HG02885 (cell line): ENCODE results near the gene EGLN1.
A peak's percentile ranks its signal among the peaks of the same experiment; 100 is the strongest.
"Not testable (repeated sequence)": the region's sequence is repeated elsewhere in the genome, so short reads cannot be mapped to it uniquely, and the experiment has no call there.

Source experiments
- ATAC-seq: cut with Tn5 transposase; IDR thresholded peaks from one replicate; pipeline ENCODE4 v1.9.1; 2021; ENCODE audit warnings: mild to moderate bottlenecking; ENCODE audit not compliant: unreplicated experiment, poor library complexity

EGLN1 gene

DNA sequence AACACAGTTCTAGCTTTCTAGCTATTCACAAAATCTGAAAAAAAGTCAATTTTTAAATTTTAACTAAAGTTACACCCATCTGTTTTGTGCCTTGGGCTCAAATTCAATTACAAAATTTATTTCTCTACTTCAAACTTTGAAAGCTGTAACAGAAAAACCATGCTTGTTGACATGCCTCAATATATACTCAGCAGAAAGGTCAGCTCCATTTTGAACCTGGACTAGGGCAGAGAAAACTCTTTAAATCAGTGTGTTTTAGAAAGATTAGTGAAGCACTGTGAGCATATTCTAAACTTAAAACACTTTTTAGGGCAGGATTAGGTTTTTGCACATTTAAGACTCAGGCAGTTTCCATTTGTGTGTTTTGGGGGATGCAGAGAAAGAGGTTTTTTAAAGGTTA, 49.6 kb downstream of the EGLN1 start:
- ATAC-seq, result no peak

GRCh38 chr1:231369282-231369681, 52.8 kb downstream of the EGLN1 start:
- no peak for ATAC-seq

- ATAC-seq, result no peak
Observed at GRCh38 chr1:231364192-231364591, 57.9 kb downstream of the EGLN1 start.

DNA sequence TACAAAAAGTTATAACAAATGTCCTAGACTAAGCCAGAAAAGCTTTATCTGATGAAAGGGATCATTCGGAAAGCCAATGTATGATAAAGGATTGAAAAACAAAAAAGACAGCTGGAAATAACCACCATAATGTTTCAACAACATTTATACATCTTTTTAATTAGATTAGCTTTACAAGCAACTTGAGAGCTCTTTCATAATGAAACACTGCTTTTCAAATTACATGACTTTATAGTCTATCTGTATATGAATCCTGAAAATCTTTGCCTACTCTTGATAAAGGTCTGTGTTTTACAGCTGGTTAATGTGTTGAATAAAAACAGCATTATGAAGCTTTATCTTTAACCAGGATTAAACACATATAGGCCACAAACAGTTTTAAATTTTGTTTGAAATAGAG, 58.5 kb downstream of the EGLN1 start:
- ATAC-seq, result no peak

GRCh38 chr1:231362325-231362724, 59.8 kb downstream of the EGLN1 start:
- no peak for ATAC-seq

DNA sequence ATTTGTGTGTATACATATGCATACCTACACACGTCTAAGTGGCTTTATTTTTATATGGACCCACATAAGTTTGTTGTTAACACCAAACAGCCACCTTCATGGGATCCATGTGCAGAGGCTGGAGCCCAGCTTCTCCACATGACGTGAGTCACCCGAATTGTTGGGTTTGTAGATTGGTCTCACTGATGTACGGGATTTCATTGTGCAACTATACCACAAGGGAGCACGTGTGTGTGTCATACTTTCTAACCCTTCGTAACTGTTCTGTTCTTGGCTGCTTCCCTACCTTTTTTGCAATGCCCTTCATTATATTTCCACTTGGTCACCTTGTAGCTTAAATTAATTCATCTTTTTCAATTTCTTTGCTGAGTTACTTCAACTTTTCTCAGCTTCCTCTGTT, 63.0 kb downstream of the EGLN1 start:
- ATAC-seq, result no peak

DNA sequence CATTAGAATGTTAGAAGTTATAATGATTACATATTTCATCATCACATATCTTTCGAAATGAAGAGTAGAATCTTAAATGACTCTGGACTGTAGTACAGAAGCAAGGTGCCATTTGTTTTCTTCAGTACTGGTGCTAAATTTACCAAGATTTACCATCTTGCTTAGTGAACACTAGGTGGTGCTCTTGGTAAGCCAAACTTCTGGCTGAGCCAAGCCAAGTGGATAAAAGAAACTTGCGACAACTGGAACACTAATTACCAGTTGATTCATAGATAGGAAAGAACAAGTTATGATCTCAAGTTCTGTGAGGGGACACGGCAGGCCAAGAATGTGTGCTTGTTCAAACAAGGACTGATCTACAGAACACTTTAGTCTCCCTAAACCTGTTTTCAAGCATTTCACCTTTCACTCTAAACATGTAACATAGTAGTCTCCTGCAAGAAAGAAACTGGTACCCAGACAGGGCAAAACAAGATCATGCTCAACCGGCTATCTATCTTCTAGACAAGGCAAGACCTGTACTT, 64.2 kb downstream of the EGLN1 start:
- peak; percentile 81 for ATAC-seq

DNA sequence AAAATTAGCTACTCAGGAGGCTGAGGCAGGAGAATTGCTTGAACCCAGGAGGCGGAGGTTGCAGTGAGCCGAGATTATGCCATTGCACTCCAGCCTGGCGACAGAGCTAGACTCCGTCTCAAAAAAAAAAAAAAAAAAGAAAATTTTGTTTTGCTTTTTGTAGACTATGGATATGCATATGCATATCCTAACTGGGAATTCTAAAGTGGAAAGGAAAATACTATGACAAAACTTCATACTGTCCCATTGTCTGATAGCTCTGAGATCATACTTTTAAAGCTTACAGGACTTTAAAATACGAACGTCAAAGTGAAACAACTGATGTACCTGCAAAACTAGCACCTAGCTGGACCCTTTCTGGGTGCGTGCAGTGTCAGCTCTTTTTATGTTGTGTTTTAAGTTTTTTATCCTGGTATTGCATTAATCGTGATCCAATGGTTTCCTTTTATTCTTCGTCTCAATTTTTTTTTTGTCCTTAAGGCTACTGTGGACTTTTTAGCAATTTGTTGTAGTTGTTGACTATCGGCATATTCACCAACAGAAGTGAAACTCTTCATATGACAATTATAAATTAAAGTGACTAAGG, 64.8 kb downstream of the EGLN1 start:
- no peak for ATAC-seq

DNA sequence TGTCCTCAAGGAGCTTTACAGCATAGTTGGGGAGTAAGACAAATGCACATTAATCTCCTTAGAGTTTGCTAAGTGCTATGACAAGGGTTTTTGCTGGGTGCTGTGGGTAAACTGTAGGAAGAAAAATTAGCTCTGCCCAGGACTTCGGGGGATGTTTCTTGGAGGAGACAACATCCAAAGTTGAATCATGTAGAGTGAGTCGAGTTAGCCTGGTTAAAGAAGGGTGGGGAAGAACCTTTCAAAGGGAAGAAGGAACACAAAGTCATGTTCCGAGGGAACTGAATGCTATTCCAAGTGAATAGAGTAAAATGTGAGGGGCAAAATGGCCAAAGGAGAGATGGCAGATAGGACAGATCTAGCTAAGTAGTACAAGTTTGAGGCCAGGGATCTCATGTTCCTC, 66.9 kb downstream of the EGLN1 start:
- ATAC-seq, result no peak

DNA sequence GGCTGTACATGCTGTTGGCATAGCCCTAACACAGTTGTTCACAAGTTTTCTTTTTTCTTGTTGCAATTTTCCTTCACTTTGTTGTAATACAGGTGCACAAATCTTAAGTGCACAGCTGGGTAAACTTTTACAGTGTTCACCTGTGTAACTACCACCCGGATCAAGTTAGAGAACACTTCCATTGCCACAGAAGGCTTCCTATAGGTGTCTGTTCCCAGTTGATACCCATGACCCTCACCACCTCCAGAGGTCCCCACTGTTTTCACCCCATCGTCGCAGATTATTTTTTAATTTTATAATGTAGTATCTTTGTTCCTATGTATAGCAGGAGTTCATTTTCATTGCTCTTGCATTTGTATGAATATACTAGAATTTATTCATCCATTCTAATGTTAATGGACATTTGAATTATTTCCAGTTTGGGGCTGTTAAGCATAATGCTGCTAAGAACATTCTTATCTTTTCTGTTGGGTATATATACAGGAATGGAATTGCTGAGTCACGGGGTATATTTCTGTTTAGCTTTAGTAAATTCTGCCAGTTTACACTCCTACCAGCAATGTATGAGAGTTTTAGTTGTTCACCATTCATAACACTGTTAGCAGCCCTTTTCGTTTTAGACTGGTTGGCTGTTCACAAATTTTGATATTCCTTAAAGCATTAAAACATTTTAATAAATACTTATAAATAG, 67.6 kb downstream of the EGLN1 start:
- no peak for ATAC-seq

DNA sequence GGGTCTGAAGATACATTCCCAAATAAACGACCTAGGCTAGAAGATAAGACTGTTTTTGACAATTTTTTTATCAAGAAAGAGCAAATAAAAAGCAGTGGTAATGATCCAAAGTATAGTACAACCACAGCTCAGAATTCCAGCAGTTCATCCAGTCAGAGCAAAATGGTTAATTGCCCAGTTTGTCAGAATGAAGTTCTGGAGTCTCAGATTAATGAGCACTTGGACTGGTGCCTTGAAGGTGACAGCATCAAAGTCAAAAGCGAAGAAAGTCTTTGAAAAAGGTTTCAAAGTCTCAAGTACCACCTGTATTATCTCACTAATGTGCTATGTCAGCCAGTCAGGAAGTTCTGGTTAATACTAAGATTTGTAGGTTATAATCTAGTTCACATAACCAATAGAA, 69.0 kb downstream of the EGLN1 start:
- no peak for ATAC-seq

DNA sequence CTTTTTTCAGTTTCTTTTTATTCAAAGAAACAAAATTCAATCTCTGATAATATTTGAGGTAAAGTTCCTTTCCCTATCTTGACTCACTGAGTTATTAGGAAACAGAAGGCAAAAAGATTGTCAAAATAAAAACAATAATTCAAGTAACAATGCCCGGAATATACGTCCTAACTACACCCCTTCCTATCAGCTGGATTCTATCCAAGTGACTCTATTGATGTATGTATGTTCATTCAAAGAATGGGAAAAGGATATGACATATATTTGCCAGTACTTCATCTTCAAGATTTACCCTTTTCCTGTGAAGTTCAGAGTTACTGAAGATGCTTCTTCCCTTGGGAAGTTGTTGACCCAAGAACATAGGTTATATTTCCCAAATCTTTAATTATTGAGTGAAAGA, 70.3 kb downstream of the EGLN1 start:
- no peak for ATAC-seq

GRCh38 chr1:231348856-231349255, 73.2 kb downstream of the EGLN1 start:
- not testable (repeated sequence) for ATAC-seq

- no peak for ATAC-seq
Observed at GRCh38 chr1:231348442-231348841, 73.6 kb downstream of the EGLN1 start.

- no peak for ATAC-seq
Observed at GRCh38 chr1:231347961-231348360, 74.1 kb downstream of the EGLN1 start.

DNA sequence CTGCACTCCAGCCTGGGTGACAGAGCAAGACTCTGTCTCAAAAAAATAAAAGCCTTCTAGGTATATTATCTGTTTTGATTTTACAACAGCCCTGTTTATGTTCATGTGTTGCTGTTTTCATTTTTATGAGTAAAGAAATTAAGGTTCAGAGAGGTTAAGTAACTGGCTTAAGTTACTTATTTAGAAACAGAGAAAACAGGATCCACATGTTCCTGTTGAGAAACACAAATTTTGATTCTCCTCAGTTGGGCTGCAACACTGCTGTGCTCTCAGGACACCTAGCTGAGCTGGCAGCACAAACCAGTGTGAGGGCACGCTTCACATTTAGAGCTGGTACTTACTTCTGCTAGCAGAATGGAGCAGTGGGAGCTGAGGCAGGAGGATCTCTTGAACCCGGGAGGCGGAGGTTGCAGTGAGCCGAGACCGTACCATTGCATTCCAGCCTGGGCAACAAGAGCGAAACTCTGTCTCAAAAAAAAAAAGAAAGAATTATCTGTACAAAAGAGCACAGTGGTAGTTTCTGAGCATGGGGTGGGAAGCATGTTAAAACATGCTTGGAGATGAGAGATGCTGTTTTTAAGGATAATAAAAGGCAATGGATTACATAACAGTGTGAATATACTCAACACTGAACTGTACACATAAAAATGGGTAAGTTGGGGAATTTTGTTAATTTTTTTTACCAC, 81.6 kb downstream of the EGLN1 start:
- ATAC-seq, result no peak

- ATAC-seq, result peak; percentile 7
Observed at GRCh38 chr1:231338270-231339128, 83.6 kb downstream of the EGLN1 start, which contains the start of gene SPRTN. Gene SPRTN, plus strand, starts transcription at chr1:231338293. Its CDS starts 91 bp downstream, at chr1:231338384.

- ATAC-seq, result peak; percentile 76
Observed at GRCh38 chr1:231337472-231338269, 84.4 kb downstream of the EGLN1 start, which contains the start of gene EXOC8. Gene EXOC8, minus strand, starts transcription at chr1:231337852. Its CDS starts 107 bp downstream, at chr1:231337745.

- ATAC-seq, result no peak
Observed at GRCh38 chr1:231337043-231337471, 85.0 kb downstream of the EGLN1 start.
